ENCODE data around the gene FADS3. TPM values are rescaled to one million over a fixed set of nuclear protein-coding genes. Genes with fewer than 3 reads are reported as not detected.
A peak's percentile ranks its signal among the peaks of the same experiment; 100 is the strongest.

Gene FADS3
- total RNA-seq, 2 donors from 2014 or later = 6.9 to 18.7 TPM

DNA sequence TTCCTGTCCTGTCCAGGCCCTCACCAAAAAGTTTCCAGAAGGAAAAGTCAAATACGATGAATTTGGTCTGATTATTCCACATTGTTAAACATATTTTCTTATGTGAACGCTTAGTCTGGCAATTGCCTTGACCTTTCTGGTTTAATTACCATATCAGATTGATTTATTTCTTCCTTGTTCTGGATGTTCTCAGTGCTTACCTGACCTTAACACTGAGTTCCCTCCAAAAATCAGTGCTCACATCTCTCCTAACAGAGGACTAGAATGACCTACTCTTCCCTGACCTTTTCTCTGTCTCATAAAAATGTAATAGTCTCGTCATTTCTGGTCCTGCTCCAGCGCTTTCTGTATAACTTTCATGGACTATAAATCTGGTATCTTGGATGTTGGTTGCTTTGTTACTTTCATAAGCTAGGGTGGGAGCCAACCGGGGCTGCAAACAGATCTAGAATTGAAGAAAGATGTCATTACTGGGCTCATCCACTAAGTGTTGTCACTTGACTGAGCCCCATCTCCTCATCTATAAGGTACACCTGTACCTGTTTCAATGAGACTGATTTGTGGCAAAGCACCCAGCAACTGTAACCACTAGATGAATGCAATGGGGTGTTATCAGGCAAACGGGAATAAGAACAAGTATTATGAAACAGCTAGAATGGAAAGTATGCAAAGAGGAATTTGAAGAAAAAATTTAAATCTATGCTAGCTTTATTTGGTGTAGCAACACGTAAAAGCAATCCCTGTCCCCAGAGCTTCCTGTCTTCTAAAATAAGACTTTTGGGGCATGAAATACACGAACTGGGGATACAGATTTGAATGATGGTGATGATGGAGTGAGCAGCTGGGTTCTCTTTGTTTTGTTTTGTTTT lies 60.9 kb downstream of the FADS3 start:
- ATAC-seq (no peak), DNase-seq (no peak)
- intact Hi-C loops (cut with DNase I, micrococcal nuclease) = no loop called here

DNA sequence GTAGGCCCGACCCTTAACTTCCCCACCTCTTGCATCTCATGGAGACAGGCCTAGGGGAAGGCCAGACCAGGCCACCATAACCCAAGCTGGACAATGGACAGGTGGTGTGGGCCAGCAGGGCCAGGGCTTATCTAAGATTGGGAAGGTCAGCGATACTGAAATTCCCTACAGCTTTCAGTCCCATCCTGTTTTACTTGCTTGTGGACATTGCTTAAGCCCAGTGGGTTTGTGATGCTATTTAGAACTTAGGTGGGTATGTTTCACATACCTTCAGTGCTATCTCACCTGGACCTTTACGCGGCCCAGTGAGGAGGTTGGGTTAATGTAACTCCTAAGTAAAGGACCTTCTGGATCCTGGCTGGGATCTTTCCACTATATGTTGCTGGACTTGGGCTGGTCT lies 61.5 kb downstream of the FADS3 start:
- no peak for DNase-seq
- intact Hi-C loops (cut with DNase I, micrococcal nuclease) = no loop called here
- ATAC-seq = no peak

GRCh38 chr11:61828629-61829407 lies 62.5 kb downstream of the FADS3 start:
- intact Hi-C loops (cut with DNase I, micrococcal nuclease) = no loop called here
- ATAC-seq (peak; percentile 18), DNase-seq (peak in 1 of 2 donors; percentile 17)

- ATAC-seq = no peak
These were observed 63.0 kb downstream of the FADS3 start for GRCh38 chr11:61828379-61828628.

DNA sequence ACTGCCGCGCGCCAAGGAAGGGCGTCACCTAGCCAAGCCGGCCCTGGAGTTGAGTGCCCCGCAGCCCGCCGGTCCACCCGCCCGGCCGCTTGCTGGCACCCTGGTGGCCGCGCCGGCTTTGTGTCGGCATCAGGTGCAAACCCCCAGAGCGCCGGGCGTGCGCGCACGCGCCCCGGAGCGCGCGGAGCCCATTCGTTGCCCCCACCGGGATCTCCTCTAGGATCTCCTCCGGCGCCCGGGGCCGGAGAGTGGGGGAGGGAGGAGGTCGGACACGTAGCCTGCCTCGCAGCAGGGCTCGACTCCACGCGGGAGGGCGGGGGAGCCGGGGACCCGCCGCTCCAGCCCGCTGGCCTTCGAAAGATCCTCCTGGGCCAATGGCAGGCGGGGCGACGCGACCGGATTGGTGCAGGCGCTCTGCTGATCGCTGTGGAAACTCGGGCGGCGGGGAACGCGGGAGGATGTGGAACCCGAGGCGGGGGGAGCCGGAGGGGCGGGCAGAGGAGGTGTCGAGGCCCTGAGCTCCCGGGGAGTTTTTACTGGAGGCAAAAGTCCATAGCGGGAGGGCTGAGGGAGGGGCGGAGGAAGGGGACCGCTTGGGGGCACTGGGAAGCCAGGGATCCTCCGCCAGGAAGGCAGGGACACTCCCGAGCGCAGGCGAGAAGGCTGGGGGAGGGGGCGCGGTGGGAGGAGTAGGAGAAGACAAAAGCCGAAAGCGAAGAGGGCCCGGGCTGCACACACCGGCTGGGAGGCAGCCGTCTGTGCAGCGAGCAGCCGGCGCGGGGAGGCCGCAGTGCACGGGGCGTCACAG lies 63.6 kb downstream of the FADS3 start, which contains the start of gene FADS2:
FADS2 (plus strand) TSS at position 730 of the 808 bp plus-strand sequence. CDS start 91 bp downstream, outside the sequence.
- ATAC-seq (peak; percentile 70), DNase-seq (peak; percentile 72 to 75)
- intact Hi-C loops (cut with DNase I, micrococcal nuclease) = no loop called here

More at GRCh38 chr11:61828379-61828628, 63.0 kb downstream of the FADS3 start:
- DNase-seq = no peak
- intact Hi-C loops (cut with DNase I, micrococcal nuclease) = no loop called here

GRCh38 chr11:61826930-61827570 lies 64.3 kb downstream of the FADS3 start:
- no peak for DNase-seq
- peak; percentile 17 for ATAC-seq
- intact Hi-C loops (cut with DNase I, micrococcal nuclease) = no loop called here

Small RNAs within 50 kb of the gene (microRNA-seq; reads per million reads assigned to microRNA genes)
- 0 to 2.7 reads per million in 2 donors for gene MIR6746

Other genes with a start within 250 kb of the FADS3 start
- gene DAGLA, start 211.2 kb downstream of the FADS3 start, total RNA-seq = 10 to 100 TPM; 10.7 to 12.2 TPM
- gene MYRF, start 138.9 kb downstream of the FADS3 start, total RNA-seq = 10 to 100 TPM in 1 of 2 donors, 1 to 10 TPM in 1; 4.6 to 15.6 TPM
- gene TMEM258, start 98.9 kb downstream of the FADS3 start, total RNA-seq = 10 to 100 TPM; 87.3 to 91.8 TPM
- 10 to 100 TPM in 1 of 2 donors, 1 to 10 TPM in 1; 7.7 to 13.3 TPM for gene FEN1, start 98.6 kb downstream of the FADS3 start, total RNA-seq
- gene FADS1, start 74.5 kb downstream of the FADS3 start, total RNA-seq = 1 to 10 TPM; 3.2 to 5.1 TPM
- gene FADS2, start 63.2 kb downstream of the FADS3 start, total RNA-seq = 1 to 10 TPM; 3.1 to 5.6 TPM
- 1 to 10 TPM; 3.1 to 7.0 TPM for gene RAB3IL1, start 26.0 kb upstream of the FADS3 start, total RNA-seq
- gene BEST1, start 58.8 kb upstream of the FADS3 start, total RNA-seq = 1 to 10 TPM in 1 of 2 donors, under 1 TPM in 1; 0.64 to 1.6 TPM
- 1,000 to 10,000 TPM; 4,322 to 5,591 TPM for gene FTH1, start 76.1 kb upstream of the FADS3 start, total RNA-seq
- 10 to 100 TPM; 23.1 to 29.3 TPM for gene INCENP, start 232.5 kb upstream of the FADS3 start, total RNA-seq